Panc1 (cell line): Measurements from ENCODE around the gene RIN2.

ENCODE experiments used
- CTCF ChIP-seq: fragments of 450-650 bp; IDR thresholded peaks from 2 replicates; pipeline ENCODE4 v1.5.1; 2017; ENCODE audit warnings: mild to moderate bottlenecking
- POLR2AphosphoS5 ChIP-seq: IDR thresholded peaks from 2 replicates; pipeline ENCODE4 v1.6.1; 2012; ENCODE audit warnings: mild to moderate bottlenecking, low read depth, low read length, moderate library complexity
- REST ChIP-seq, 2 experiments: IDR thresholded peaks; 2 replicates each; pipeline ENCODE4 v1.6.1; 2011 to 2012; ENCODE audit warnings: low read depth in 2 of 2, control low read depth in 1 of 2, low read length in 1 of 2, mild to moderate bottlenecking in 1 of 2, moderate library complexity in 1 of 2; ENCODE audit not compliant: insufficient read depth in 1 of 2
- TCF7L2 ChIP-seq: IDR thresholded peaks from 2 replicates; pipeline ENCODE4 v1.6.1; 2011; ENCODE audit warnings: mild to moderate bottlenecking, low read depth, low read length, inconsistent platforms

GRCh38 chr20:19720991-19721390 is 37.1 kb upstream of the RIN2 start:
- TF ChIP-seq POLR2AphosphoS5, result no peak
- no peak for TF ChIP-seq CTCF
- no peak for TF ChIP-seq REST (IDR thresholded peaks at IDR 0.05; ENCODE audit: insufficient read depth in 1 of 2, low read depth in 2 of 2, low read length in 1 of 2)
- TF ChIP-seq TCF7L2, result no peak
